Measurements from ENCODE around the gene SLC16A4. TPM values are rescaled to one million over a fixed set of nuclear protein-coding genes. Genes with fewer than 3 reads are reported as not detected.

The SLC16A4 gene
- total RNA-seq, 2 experiments from 2014 or later = not detected

- no peak overlapping the region for H3K4me3 Mint-ChIP-seq
- intact Hi-C loops (cut with DNase I, micrococcal nuclease) = no loop called here
- H3K27ac ChIP-seq (ENCODE audit: low read depth in 1 of 2, low read length in 2 of 2) = no peak overlapping the region
Measured at GRCh38 chr1:110321846-110322245, 69.0 kb downstream of the SLC16A4 start.

GRCh38 chr1:110321045-110321444 is 69.8 kb downstream of the SLC16A4 start:
- TF ChIP-seq, protein P1, sequence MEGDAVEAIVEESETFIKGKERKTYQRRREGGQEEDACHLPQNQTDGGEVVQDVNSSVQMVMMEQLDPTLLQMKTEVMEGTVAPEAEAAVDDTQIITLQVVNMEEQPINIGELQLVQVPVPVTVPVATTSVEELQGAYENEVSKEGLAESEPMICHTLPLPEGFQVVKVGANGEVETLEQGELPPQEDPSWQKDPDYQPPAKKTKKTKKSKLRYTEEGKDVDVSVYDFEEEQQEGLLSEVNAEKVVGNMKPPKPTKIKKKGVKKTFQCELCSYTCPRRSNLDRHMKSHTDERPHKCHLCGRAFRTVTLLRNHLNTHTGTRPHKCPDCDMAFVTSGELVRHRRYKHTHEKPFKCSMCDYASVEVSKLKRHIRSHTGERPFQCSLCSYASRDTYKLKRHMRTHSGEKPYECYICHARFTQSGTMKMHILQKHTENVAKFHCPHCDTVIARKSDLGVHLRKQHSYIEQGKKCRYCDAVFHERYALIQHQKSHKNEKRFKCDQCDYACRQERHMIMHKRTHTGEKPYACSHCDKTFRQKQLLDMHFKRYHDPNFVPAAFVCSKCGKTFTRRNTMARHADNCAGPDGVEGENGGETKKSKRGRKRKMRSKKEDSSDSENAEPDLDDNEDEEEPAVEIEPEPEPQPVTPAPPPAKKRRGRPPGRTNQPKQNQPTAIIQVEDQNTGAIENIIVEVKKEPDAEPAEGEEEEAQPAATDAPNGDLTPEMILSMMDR (IDR thresholded peaks at IDR 0.05) = no peak
- Histone ChIP-seq H3K9me3 (ENCODE audit: control insufficient read depth in 1 of 2, insufficient read depth in 1 of 2, low read length in 2 of 2) (no peaks in the 10 kb centered on the region), H3K27ac (ENCODE audit: low read depth in 1 of 2, low read length in 2 of 2) (no peak overlapping the region), H3K36me3 (ENCODE audit: insufficient read depth, low read length) (no peaks in the 10 kb centered on the region), H3K27me3 (ENCODE audit: control insufficient read depth in 1 of 2, insufficient read depth in 2 of 2, low read length in 2 of 2) (no peaks in the 10 kb centered on the region), H3K4me1 (ENCODE audit: insufficient read depth, low read length) (no peaks in the 10 kb centered on the region), H3K4me3 (ENCODE audit: low read length) (no peak overlapping the region)
- CTCF ChIA-PET = no interaction called here
- POLR2A ChIA-PET = no interaction called here
- H3K27me3 Mint-ChIP-seq = no peaks in the 10 kb centered on the region
- H3K27ac Mint-ChIP-seq = no peak overlapping the region
- no peaks in the 10 kb centered on the region for H3K36me3 Mint-ChIP-seq (ENCODE audit: low read depth)
- H3K9me3 Mint-ChIP-seq = no peaks in the 10 kb centered on the region
- no peak overlapping the region for H3K4me3 Mint-ChIP-seq
- no peaks in the 10 kb centered on the region for H3K4me1 Mint-ChIP-seq (ENCODE audit: low read depth)
- DNase-seq (no peak), ATAC-seq (ENCODE audit: poor library complexity) (no peak)
- intact Hi-C loops (cut with DNase I, micrococcal nuclease) = no loop called here

More at GRCh38 chr1:110321846-110322245, 69.0 kb downstream of the SLC16A4 start:
- no peaks in the 10 kb centered on the region for H3K36me3 ChIP-seq (ENCODE audit: insufficient read depth, low read length)
- H3K4me1 ChIP-seq (ENCODE audit: insufficient read depth, low read length) = no peaks in the 10 kb centered on the region
- ATAC-seq (ENCODE audit: poor library complexity) = no peak
- H3K4me3 ChIP-seq (ENCODE audit: low read length) = no peak overlapping the region
- POLR2A ChIA-PET = no interaction called here
- Mint-ChIP-seq H3K27me3 (no peaks in the 10 kb centered on the region), H3K36me3 (ENCODE audit: low read depth) (no peaks in the 10 kb centered on the region), H3K27ac (no peak overlapping the region), H3K4me1 (ENCODE audit: low read depth) (no peaks in the 10 kb centered on the region), H3K9me3 (no peaks in the 10 kb centered on the region)
- DNase-seq = no peak
- TF ChIP-seq, protein P1 (IDR thresholded peaks at IDR 0.05) = no peak
- H3K27me3 ChIP-seq (ENCODE audit: control insufficient read depth in 1 of 2, insufficient read depth in 2 of 2, low read length in 2 of 2) = no peaks in the 10 kb centered on the region
- no peaks in the 10 kb centered on the region for H3K9me3 ChIP-seq (ENCODE audit: control insufficient read depth in 1 of 2, insufficient read depth in 1 of 2, low read length in 2 of 2)
- CTCF ChIA-PET = no interaction called here

DNA sequence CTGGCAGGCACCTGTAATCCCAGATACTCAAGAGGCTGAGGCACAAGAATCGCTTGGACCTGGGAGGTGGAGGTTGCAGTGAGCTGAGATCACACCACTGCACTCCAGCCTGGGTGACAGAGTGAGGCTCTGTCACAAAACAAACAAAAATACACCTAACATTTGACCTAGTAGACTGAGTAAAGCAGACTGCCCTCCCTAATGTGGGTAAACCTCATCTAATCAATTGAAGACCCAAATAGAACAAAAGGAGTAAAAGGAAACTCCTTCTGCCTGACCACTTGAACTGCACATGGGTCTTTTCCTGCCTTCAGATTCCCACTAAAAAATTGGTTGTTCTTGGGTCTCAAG is 70.7 kb downstream of the SLC16A4 start:
- no peak overlapping the region for H3K4me3 Mint-ChIP-seq
- CTCF ChIA-PET = no interaction called here
- no peak overlapping the region for H3K4me3 ChIP-seq (ENCODE audit: low read length)
- no peaks in the 10 kb centered on the region for H3K27me3 Mint-ChIP-seq
- H3K9me3 Mint-ChIP-seq = no peaks in the 10 kb centered on the region
- H3K4me1 ChIP-seq (ENCODE audit: insufficient read depth, low read length) = no peaks in the 10 kb centered on the region
- no peaks in the 10 kb centered on the region for H3K36me3 ChIP-seq (ENCODE audit: insufficient read depth, low read length)
- TF ChIP-seq, protein P1 (IDR thresholded peaks at IDR 0.05) = no peak
- no peak overlapping the region for H3K27ac Mint-ChIP-seq
- DNase-seq (no peak), ATAC-seq (ENCODE audit: poor library complexity) (no peak)
- no peak overlapping the region for H3K27ac ChIP-seq (ENCODE audit: low read depth in 1 of 2, low read length in 2 of 2)
- no peaks in the 10 kb centered on the region for H3K9me3 ChIP-seq (ENCODE audit: control insufficient read depth in 1 of 2, insufficient read depth in 1 of 2, low read length in 2 of 2)
- no peaks in the 10 kb centered on the region for H3K27me3 ChIP-seq (ENCODE audit: control insufficient read depth in 1 of 2, insufficient read depth in 2 of 2, low read length in 2 of 2)
- intact Hi-C loops (cut with DNase I, micrococcal nuclease) = no loop called here
- no peaks in the 10 kb centered on the region for H3K4me1 Mint-ChIP-seq (ENCODE audit: low read depth)
- no peaks in the 10 kb centered on the region for H3K36me3 Mint-ChIP-seq (ENCODE audit: low read depth)
- POLR2A ChIA-PET = no interaction called here
